Measurements from ENCODE around the gene DOK5. TPM values are rescaled to one million over a fixed set of nuclear protein-coding genes. Genes with fewer than 3 reads are reported as not detected.

The DOK5 gene
- total and polyA plus RNA-seq, 2 experiments from 2014 or later: 5.0 to 6.9 TPM

GRCh38 chr20:54681869-54682268 lies 206.5 kb downstream of the DOK5 start (continued):
- TF ChIP-seq JUNB (IDR thresholded peaks at IDR 0.05; ENCODE audit: unreplicated experiment) (no peak), ZNF114 (CRISPR knock-in tag; IDR thresholded peaks at IDR 0.05) (no peak)

GRCh38 chr20:54688476-54688875 lies 213.1 kb downstream of the DOK5 start:
- Histone ChIP-seq H3K4me3 (no peak overlapping the region), H4K20me1 (replicated peaks; ENCODE audit: insufficient read depth) (no peaks in the 10 kb centered on the region), H3K4me1 (ENCODE audit: insufficient read depth) (no peaks in the 10 kb centered on the region), H3K79me2 (replicated peaks; ENCODE audit: insufficient read depth) (no peaks in the 10 kb centered on the region), H3K27me3 (ENCODE audit: insufficient read depth) (no peaks in the 10 kb centered on the region), H3F3A (replicated peaks; ENCODE audit: low read depth) (no peaks in the 10 kb centered on the region), H3K4me2 (no peak overlapping the region), H3K27ac (ENCODE audit: low read depth) (no peak overlapping the region), H3K36me3 (ENCODE audit: insufficient read depth) (peaks cover 3% of the 10 kb centered on the region; the same call in 1 of the 2 replicates), H3K9me2 (ENCODE audit: insufficient read depth) (no peaks in the 10 kb centered on the region), H2AFZ (no peak overlapping the region)
- TF ChIP-seq ETS1 (IDR thresholded peaks at IDR 0.05): no peak
- no peak for TF ChIP-seq POLR2AphosphoS5 (IDR thresholded peaks at IDR 0.05; ENCODE audit: low read depth)
- TF ChIP-seq EZH2phosphoT487 (IDR thresholded peaks at IDR 0.05; ENCODE audit: unreplicated experiment): no peak
- TF ChIP-seq CREB1 (CRISPR knock-in tag; IDR thresholded peaks at IDR 0.05; ENCODE audit: low read depth): no peak
- no peak for TF ChIP-seq ZNF462 (CRISPR knock-in tag; IDR thresholded peaks at IDR 0.05)
- no peak for TF ChIP-seq ZNF114 (CRISPR knock-in tag; IDR thresholded peaks at IDR 0.05)
- no peak for TF ChIP-seq CTCF (conservative IDR thresholded peaks at IDR 0.05; ENCODE audit: low read depth in 2 of 2)
- TF ChIP-seq NANOG (IDR thresholded peaks at IDR 0.05; ENCODE audit: borderline replicate concordance): no peak
- no peak for TF ChIP-seq JUNB (IDR thresholded peaks at IDR 0.05; ENCODE audit: unreplicated experiment)
- no peak for TF ChIP-seq REST (IDR thresholded peaks at IDR 0.05; ENCODE audit: unreplicated experiment)
- no peak for TF ChIP-seq STAT1 (IDR thresholded peaks at IDR 0.05; ENCODE audit: unreplicated experiment)
- no peak for TF ChIP-seq ZNF331 (CRISPR knock-in tag; IDR thresholded peaks at IDR 0.05; ENCODE audit: low read depth)
- TF ChIP-seq EZH2 (IDR thresholded peaks at IDR 0.05; ENCODE audit: low read depth, unreplicated experiment): no peak
- H3K9me3 Mint-ChIP-seq: peaks cover 94% of the 10 kb centered on the region
- no peak overlapping the region for H3K27ac Mint-ChIP-seq
- ATAC-seq (no peak), DNase-seq (ENCODE audit: low spot score) (no peak)
- H3K36me3 Mint-ChIP-seq (ENCODE audit: low read depth): peaks cover 26% of the 10 kb centered on the region
- no peak overlapping the region for H3K4me3 Mint-ChIP-seq
- H3K4me1 Mint-ChIP-seq: no peaks in the 10 kb centered on the region
- H3K27me3 Mint-ChIP-seq (ENCODE audit: insufficient read depth, low read depth, poor library complexity): no peaks in the 10 kb centered on the region

All from GM23338 (cell line).